ENCODE measurements around the gene KCNIP4. TPM values are rescaled to one million over a fixed set of nuclear protein-coding genes. Genes with fewer than 3 reads are reported as not detected.

The KCNIP4 gene
- total RNA-seq, 1 donor from 2014 or later = not detected

DNA sequence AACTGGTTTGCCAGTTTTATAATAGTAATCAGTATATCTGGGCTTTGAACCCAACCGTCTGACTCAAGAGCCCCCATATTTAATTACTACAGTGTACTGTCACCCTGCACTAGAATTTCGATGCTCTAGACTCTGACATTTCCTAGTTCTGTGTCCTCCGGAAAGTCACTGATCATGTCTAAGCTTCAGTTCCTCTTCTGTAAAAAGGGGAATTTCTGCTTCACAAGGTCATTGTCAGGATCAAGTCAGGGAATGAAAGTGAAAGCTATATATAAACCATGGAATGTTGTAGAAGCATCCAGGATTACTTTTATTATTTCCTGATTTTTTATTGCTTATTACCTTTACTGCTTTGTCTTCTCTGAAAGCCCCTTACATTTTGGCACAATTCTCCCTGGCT is 4.0 kb upstream of the KCNIP4 start:
- Mint-ChIP-seq H3K4me3 (ENCODE audit: unreplicated experiment) (no peak overlapping the region), H3K9me3 (ENCODE audit: low read depth) (no peaks in the 10 kb centered on the region), H3K36me3 (ENCODE audit: low read depth) (peaks cover 2% of the 10 kb centered on the region), H3K4me1 (ENCODE audit: low read depth) (peaks cover 4% of the 10 kb centered on the region), H3K27ac (ENCODE audit: unreplicated experiment) (no peak overlapping the region), H3K27me3 (ENCODE audit: low read depth) (peaks cover 48% of the 10 kb centered on the region)
- no peak for TF ChIP-seq CTCF (IDR thresholded peaks at IDR 0.05)
- no peak for DNase-seq (ENCODE audit: low spot score)

GRCh38 chr4:21949073-21949457 is 493 bp upstream of the KCNIP4 start:
- Mint-ChIP-seq H3K36me3 (ENCODE audit: low read depth) (peaks cover 2% of the 10 kb centered on the region), H3K27me3 (ENCODE audit: low read depth) (peaks cover 58% of the 10 kb centered on the region)

GRCh38 chr4:21947791-21948346 is 703 bp downstream of the KCNIP4 start:
- no peak for TF ChIP-seq CTCF (IDR thresholded peaks at IDR 0.05)
- Mint-ChIP-seq H3K4me3 (ENCODE audit: unreplicated experiment) (no peak overlapping the region), H3K36me3 (ENCODE audit: low read depth) (peaks cover 2% of the 10 kb centered on the region), H3K27me3 (ENCODE audit: low read depth) (peaks cover 61% of the 10 kb centered on the region), H3K9me3 (ENCODE audit: low read depth) (no peaks in the 10 kb centered on the region), H3K4me1 (ENCODE audit: low read depth) (peaks cover 4% of the 10 kb centered on the region), H3K27ac (ENCODE audit: unreplicated experiment) (no peak overlapping the region)
- DNase-seq (ENCODE audit: low spot score) = no peak

More at GRCh38 chr4:21949073-21949457, 493 bp upstream of the KCNIP4 start:
- Mint-ChIP-seq H3K4me3 (ENCODE audit: unreplicated experiment) (peak overlapping the region; percentile 38), H3K4me1 (ENCODE audit: low read depth) (peaks cover 4% of the 10 kb centered on the region), H3K9me3 (ENCODE audit: low read depth) (no peaks in the 10 kb centered on the region), H3K27ac (ENCODE audit: unreplicated experiment) (no peak overlapping the region)
- peak; percentile 80 for DNase-seq (ENCODE audit: low spot score)
- TF ChIP-seq CTCF (IDR thresholded peaks at IDR 0.05) = no peak

DNA sequence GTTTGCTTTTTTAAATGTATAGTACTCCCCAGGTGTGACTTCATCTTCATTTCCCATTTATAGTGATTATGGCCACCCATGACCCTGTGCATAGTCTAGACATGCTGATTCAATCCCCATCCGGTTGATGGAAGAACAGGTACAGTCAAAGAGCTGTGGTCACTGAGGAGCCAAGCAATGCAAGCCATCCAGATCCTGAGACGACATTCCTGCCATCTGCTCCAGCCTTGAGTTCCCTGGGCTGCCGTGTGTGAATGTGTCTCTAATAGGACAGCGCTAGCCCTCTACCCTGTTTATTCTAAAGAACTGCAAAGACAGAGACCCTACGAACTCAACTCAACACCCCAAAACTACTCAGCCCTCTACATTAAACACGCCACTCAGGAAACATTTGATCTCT is 1.7 kb downstream of the KCNIP4 start:
- no peak overlapping the region for H3K4me3 Mint-ChIP-seq (ENCODE audit: unreplicated experiment)
- H3K27ac Mint-ChIP-seq (ENCODE audit: unreplicated experiment) = no peak overlapping the region
- H3K9me3 Mint-ChIP-seq (ENCODE audit: low read depth) = no peaks in the 10 kb centered on the region
- no peak for TF ChIP-seq CTCF (IDR thresholded peaks at IDR 0.05)
- peaks cover 62% of the 10 kb centered on the region for H3K27me3 Mint-ChIP-seq (ENCODE audit: low read depth)
- DNase-seq (ENCODE audit: low spot score) = no peak
- peaks cover 4% of the 10 kb centered on the region for H3K4me1 Mint-ChIP-seq (ENCODE audit: low read depth)
- no peaks in the 10 kb centered on the region for H3K36me3 Mint-ChIP-seq (ENCODE audit: low read depth)

DNA sequence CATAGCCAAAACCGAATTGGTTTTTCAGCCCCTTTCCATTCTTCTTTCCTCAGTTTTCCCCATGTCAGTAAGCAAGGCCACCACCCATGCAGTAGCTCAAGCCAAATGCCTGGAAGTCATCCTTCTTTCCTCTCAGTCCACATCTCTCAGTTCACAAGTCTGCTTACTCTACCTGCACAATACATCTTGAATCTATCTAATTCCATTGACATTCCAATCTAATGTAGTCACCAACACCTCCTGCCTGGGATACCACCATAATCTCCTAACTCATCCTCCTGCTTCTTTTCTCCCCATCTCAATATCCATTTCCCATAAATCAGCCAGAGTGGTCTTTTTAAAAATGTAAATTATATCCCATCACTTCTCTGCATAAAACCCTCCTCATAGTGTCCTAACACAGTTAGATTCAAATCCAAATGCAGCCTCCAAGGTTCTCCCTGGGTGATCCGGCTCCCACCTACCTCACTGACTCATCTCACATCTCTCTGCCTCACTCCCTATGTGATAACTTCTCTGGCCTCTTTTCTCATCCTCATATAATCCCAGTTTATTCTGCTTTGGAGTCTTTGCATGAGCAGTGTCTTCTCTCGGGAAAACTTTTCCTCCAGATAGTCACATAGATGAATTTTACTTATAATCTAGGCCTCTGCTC is 26.9 kb downstream of the KCNIP4 start:
- TF ChIP-seq CTCF (IDR thresholded peaks at IDR 0.05) = no peak
- H3K27ac Mint-ChIP-seq (ENCODE audit: unreplicated experiment) = no peak overlapping the region
- H3K4me3 Mint-ChIP-seq (ENCODE audit: unreplicated experiment) = no peak overlapping the region
- no peak for DNase-seq (ENCODE audit: low spot score)
- H3K4me1 Mint-ChIP-seq (ENCODE audit: low read depth) = no peaks in the 10 kb centered on the region
- H3K9me3 Mint-ChIP-seq (ENCODE audit: low read depth) = no peaks in the 10 kb centered on the region
- H3K27me3 Mint-ChIP-seq (ENCODE audit: low read depth) = peaks cover 15% of the 10 kb centered on the region
- H3K36me3 Mint-ChIP-seq (ENCODE audit: low read depth) = no peaks in the 10 kb centered on the region
